Uterus (tissue), 2 donors: ENCODE data around the gene TOGARAM1.

Source experiments
- POLR2A ChIP-seq, 2 donors: fragments of 450-650 bp; IDR thresholded peaks; one replicate each; pipeline ENCODE4 v1.6.1; 2016; ENCODE audit warnings: antibody characterized with exemption in 2 of 2, mild to moderate bottlenecking in 1 of 2, moderate library complexity in 1 of 2
- TF ChIP-seq, protein P1 (sequence below), 4 experiments: fragments of 200-600 bp in 2 of 4; fragments of 450-650 bp in 2 of 4; sonication (generic) in 2 of 4; IDR thresholded peaks; one replicate each; pipeline ENCODE4 v1.5.1; 2016 to 2019; ENCODE audit warnings: antibody characterized with exemption in 4 of 4, mild to moderate bottlenecking in 2 of 4, moderate library complexity in 1 of 4

DNA sequence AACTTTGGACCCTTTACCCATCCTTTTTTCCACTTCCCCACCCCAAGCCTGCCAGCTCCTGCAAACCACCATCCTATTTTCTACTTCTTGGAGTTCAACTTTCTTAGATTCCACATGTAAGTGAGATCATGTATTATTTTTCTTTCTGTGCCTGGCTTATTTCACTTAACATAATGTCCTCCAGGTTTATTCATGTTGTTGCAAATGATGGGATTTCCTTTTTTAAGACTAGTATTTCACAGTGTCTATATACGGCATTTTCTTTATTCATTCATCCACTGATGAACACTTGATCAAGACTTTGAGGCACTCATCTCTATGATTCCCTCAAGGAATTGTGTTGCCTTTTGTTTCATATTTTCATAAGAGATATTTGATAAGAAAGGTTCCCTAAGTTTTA is 116.3 kb downstream of the TOGARAM1 start:
- TF ChIP-seq, protein P1, sequence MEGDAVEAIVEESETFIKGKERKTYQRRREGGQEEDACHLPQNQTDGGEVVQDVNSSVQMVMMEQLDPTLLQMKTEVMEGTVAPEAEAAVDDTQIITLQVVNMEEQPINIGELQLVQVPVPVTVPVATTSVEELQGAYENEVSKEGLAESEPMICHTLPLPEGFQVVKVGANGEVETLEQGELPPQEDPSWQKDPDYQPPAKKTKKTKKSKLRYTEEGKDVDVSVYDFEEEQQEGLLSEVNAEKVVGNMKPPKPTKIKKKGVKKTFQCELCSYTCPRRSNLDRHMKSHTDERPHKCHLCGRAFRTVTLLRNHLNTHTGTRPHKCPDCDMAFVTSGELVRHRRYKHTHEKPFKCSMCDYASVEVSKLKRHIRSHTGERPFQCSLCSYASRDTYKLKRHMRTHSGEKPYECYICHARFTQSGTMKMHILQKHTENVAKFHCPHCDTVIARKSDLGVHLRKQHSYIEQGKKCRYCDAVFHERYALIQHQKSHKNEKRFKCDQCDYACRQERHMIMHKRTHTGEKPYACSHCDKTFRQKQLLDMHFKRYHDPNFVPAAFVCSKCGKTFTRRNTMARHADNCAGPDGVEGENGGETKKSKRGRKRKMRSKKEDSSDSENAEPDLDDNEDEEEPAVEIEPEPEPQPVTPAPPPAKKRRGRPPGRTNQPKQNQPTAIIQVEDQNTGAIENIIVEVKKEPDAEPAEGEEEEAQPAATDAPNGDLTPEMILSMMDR (IDR thresholded peaks at IDR 0.05): no peak
- TF ChIP-seq POLR2A (IDR thresholded peaks at IDR 0.05): no peak
